HepG2 (cell line): ENCODE data around the gene DAPK1. TPM values are rescaled to one million over a fixed set of nuclear protein-coding genes. Genes with fewer than 3 reads are reported as not detected.

Experiments used
- DNMT1 ChIP-seq: sonication (generic); formaldehyde crosslinking; IDR thresholded peaks from 2 replicates; pipeline ENCODE4 v1.5.1; 2020; ENCODE audit warnings: mild to moderate bottlenecking, missing genetic modification reagents
- IRF2 ChIP-seq: IDR thresholded peaks from 2 replicates; pipeline ENCODE4 v1.6.1; 2018; ENCODE audit warnings: missing genetic modification reagents, missing compliant biosample characterization
- SOX13 ChIP-seq, 3 experiments: fragments of 450-650 bp in 1 of 3; sonication (generic) in 1 of 3; formaldehyde crosslinking in 1 of 3; IDR thresholded peaks in 2 of 3; conservative IDR thresholded peaks in 1 of 3; 2 replicates each; pipeline versions ENCODE4 v1.5.0 to v1.6.1; 2016 to 2020; ENCODE audit warnings: antibody characterized with exemption in 1 of 3, mild to moderate bottlenecking in 1 of 3, missing compliant biosample characterization in 1 of 3, missing genetic modification reagents in 1 of 3, moderate library complexity in 1 of 3
- TAF1 ChIP-seq: sonication (generic); formaldehyde crosslinking; IDR thresholded peaks from 2 replicates; pipeline ENCODE4 v1.4.0; 2020; ENCODE audit warnings: missing genetic modification reagents
- TARDBP ChIP-seq: sonication (generic); formaldehyde crosslinking; IDR thresholded peaks from 2 replicates; pipeline ENCODE4 v1.8.0; 2022; ENCODE audit warnings: mild to moderate bottlenecking, missing genetic modification reagents
- ZFX ChIP-seq: sonication (generic); formaldehyde crosslinking; IDR thresholded peaks from 2 replicates; pipeline ENCODE4 v1.4.0; 2020; ENCODE audit warnings: mild to moderate bottlenecking, low read depth, missing genetic modification reagents, moderate library complexity
- ZNF10 ChIP-seq: sonication (generic); formaldehyde crosslinking; IDR thresholded peaks from 2 replicates; pipeline ENCODE4 v1.4.0; 2020; ENCODE audit warnings: mild to moderate bottlenecking, low read depth, missing genetic modification reagents, borderline replicate concordance
- ZNF446 ChIP-seq: sonication (generic); formaldehyde crosslinking; IDR thresholded peaks from 2 replicates; pipeline ENCODE4 v1.5.0; 2020; ENCODE audit warnings: mild to moderate bottlenecking, missing genetic modification reagents
- ZNF484 ChIP-seq: sonication (generic); formaldehyde crosslinking; IDR thresholded peaks from 2 replicates; pipeline ENCODE4 v1.5.1; 2020; ENCODE audit warnings: mild to moderate bottlenecking, low read depth, missing genetic modification reagents, borderline replicate concordance
- ZNF768 ChIP-seq: sonication (generic); formaldehyde crosslinking; IDR thresholded peaks from 2 replicates; pipeline ENCODE4 v1.4.0; 2020; ENCODE audit warnings: missing genetic modification reagents
- ZNF773 ChIP-seq: sonication (generic); formaldehyde crosslinking; IDR thresholded peaks from 2 replicates; pipeline ENCODE4 v1.4.0; 2020; ENCODE audit warnings: missing genetic modification reagents, borderline replicate concordance
- polyA plus RNA-seq, 8 experiments: library from polyadenylated mRNA; depleted of rRNA in 3 of 8; stranded (reverse) in 7 of 8; unstranded in 1 of 8; fragments of >200 nt; fragmentation: Illumina TruSeq in 4 of 8; extraction: Trizol in 4 of 8; gene quantifications; 2 replicates each; pipeline versions ENCODE4 v1.2.1 to v1.2.3, GENCODE V29; 2011 to 2016; ENCODE audit warnings: low read depth in 4 of 8, missing spikeins in 1 of 8, mixed read lengths in 1 of 8; ENCODE audit not compliant: insufficient read depth in 1 of 8
- total RNA-seq, 5 experiments: library from RNA; depleted of rRNA; stranded (reverse); fragments of >200 nt; fragmentation: Illumina TruSeq; extraction: Trizol; gene quantifications; 2 replicates each; pipeline ENCODE4 v1.2.3, GENCODE V29; 2016; ENCODE audit warnings: low read depth in 1 of 5
- TF ChIP-seq, protein P1 (sequence below): sonication (generic); formaldehyde crosslinking; IDR thresholded peaks from 2 replicates; pipeline ENCODE4 v1.5.0; 2020; ENCODE audit warnings: missing genetic modification reagents
- TF ChIP-seq, protein P2 (sequence below): sonication (generic); formaldehyde crosslinking; IDR thresholded peaks from 2 replicates; pipeline ENCODE4 v1.8.1; 2023; ENCODE audit warnings: mild to moderate bottlenecking, inconsistent platforms, moderate library complexity, missing genetic modification reagents, borderline replicate concordance
- TF ChIP-seq, protein P3 (sequence below): sonication (generic); formaldehyde crosslinking; IDR thresholded peaks from 2 replicates; pipeline ENCODE4 v1.5.0; 2020; ENCODE audit warnings: missing genetic modification reagents
- TF ChIP-seq, protein P4 (sequence below): sonication (generic); formaldehyde crosslinking; conservative IDR thresholded peaks from 2 replicates; pipeline ENCODE4 v1.8.0; 2022; ENCODE audit warnings: mild to moderate bottlenecking, moderate library complexity, missing genetic modification reagents
- TF ChIP-seq, protein P5 (sequence below): sonication (generic); formaldehyde crosslinking; IDR thresholded peaks from 2 replicates; pipeline ENCODE4 v1.4.0; 2020; ENCODE audit warnings: mild to moderate bottlenecking, missing genetic modification reagents, borderline replicate concordance
- TF ChIP-seq, protein P6 (sequence below): sonication (generic); formaldehyde crosslinking; IDR thresholded peaks from 2 replicates; pipeline ENCODE4 v1.4.0; 2020; ENCODE audit warnings: mild to moderate bottlenecking, missing genetic modification reagents

DAPK1 gene
- total and polyA plus RNA-seq, 2 of the 13 experiments (the other 11 are each of a cell fraction or from before 2014, with no cell fraction given): 35.7 to 35.9 TPM

DNA sequence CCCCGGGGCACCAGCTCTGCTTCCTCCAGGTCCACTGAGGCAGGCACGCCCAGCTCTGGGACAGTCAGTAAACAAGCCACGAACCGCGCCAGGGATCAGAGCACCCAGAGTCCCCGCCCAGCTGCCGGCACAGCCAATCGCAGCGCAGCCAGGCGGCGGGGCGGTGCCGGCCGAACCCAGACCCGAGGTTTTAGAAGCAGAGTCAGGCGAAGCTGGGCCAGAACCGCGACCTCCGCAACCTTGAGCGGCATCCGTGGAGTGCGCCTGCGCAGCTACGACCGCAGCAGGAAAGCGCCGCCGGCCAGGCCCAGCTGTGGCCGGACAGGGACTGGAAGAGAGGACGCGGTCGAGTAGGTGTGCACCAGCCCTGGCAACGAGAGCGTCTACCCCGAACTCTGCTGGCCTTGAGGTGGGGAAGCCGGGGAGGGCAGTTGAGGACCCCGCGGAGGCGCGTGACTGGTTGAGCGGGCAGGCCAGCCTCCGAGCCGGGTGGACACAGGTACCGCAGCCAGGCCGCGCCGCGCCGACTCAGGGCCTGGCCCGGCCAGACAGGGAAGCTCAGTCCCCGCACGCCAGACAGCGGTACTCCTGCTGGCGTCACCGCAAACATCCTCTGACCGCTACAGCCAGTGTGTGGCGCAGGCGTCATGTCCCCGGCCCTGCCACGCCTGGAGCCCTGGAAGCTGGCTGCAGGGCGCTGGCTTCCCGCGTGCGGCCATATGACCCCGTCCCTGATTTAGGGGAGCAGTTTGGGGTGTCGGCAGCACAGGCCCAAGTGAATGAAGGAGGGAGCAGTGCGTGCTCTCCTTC, 228.4 kb downstream of the DAPK1 start, which contains the start of gene CTSL (continued):
- TF ChIP-seq, protein P1, sequence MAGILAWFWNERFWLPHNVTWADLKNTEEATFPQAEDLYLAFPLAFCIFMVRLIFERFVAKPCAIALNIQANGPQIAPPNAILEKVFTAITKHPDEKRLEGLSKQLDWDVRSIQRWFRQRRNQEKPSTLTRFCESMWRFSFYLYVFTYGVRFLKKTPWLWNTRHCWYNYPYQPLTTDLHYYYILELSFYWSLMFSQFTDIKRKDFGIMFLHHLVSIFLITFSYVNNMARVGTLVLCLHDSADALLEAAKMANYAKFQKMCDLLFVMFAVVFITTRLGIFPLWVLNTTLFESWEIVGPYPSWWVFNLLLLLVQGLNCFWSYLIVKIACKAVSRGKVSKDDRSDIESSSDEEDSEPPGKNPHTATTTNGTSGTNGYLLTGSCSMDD (CRISPR knock-in tag): no peak
- TF ChIP-seq, protein P2, sequence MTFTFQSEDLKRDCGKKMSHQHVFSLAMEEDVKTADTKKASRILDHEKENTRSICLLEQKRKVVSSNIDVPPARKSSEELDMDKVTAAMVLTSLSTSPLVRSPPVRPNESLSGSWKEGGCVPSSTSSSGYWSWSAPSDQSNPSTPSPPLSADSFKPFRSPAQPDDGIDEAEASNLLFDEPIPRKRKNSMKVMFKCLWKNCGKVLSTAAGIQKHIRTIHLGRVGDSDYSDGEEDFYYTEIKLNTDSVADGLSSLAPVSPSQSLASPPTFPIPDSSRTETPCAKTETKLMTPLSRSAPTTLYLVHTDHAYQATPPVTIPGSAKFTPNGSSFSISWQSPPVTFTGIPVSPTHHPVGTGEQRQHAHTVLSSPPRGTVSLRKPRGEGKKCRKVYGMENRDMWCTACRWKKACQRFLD (CRISPR knock-in tag): peak; percentile 88; the same call in 1 of the 2 replicates
- 0 out of 2 replicates have a peak, but pooled peaks have one; percentile 43 for TF ChIP-seq IRF2
- peak; percentile 99 for TF ChIP-seq ZFX (CRISPR knock-in tag)
- peak; percentile 95 for TF ChIP-seq ZNF446 (CRISPR knock-in tag)
- TF ChIP-seq, protein P3, sequence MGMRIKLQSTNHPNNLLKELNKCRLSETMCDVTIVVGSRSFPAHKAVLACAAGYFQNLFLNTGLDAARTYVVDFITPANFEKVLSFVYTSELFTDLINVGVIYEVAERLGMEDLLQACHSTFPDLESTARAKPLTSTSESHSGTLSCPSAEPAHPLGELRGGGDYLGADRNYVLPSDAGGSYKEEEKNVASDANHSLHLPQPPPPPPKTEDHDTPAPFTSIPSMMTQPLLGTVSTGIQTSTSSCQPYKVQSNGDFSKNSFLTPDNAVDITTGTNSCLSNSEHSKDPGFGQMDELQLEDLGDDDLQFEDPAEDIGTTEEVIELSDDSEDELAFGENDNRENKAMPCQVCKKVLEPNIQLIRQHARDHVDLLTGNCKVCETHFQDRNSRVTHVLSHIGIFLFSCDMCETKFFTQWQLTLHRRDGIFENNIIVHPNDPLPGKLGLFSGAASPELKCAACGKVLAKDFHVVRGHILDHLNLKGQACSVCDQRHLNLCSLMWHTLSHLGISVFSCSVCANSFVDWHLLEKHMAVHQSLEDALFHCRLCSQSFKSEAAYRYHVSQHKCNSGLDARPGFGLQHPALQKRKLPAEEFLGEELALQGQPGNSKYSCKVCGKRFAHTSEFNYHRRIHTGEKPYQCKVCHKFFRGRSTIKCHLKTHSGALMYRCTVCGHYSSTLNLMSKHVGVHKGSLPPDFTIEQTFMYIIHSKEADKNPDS (CRISPR knock-in tag): peak; percentile 41; the same call in 1 of the 2 replicates
- TF ChIP-seq, protein P4, sequence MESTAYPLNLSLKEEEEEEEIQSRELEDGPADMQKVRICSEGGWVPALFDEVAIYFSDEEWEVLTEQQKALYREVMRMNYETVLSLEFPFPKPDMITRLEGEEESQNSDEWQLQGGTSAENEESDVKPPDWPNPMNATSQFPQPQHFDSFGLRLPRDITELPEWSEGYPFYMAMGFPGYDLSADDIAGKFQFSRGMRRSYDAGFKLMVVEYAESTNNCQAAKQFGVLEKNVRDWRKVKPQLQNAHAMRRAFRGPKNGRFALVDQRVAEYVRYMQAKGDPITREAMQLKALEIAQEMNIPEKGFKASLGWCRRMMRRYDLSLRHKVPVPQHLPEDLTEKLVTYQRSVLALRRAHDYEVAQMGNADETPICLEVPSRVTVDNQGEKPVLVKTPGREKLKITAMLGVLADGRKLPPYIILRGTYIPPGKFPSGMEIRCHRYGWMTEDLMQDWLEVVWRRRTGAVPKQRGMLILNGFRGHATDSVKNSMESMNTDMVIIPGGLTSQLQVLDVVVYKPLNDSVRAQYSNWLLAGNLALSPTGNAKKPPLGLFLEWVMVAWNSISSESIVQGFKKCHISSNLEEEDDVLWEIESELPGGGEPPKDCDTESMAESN (CRISPR knock-in tag): peak; percentile 89; the same call in 1 of the 2 replicates
- TF ChIP-seq TARDBP (CRISPR knock-in tag): peak; percentile 51; the same call in 1 of the 2 replicates
- no peak for TF ChIP-seq ZNF10 (CRISPR knock-in tag)
- TF ChIP-seq DNMT1 (CRISPR knock-in tag): peak; percentile 92; the same call in 1 of the 2 replicates
- TF ChIP-seq, protein P5, sequence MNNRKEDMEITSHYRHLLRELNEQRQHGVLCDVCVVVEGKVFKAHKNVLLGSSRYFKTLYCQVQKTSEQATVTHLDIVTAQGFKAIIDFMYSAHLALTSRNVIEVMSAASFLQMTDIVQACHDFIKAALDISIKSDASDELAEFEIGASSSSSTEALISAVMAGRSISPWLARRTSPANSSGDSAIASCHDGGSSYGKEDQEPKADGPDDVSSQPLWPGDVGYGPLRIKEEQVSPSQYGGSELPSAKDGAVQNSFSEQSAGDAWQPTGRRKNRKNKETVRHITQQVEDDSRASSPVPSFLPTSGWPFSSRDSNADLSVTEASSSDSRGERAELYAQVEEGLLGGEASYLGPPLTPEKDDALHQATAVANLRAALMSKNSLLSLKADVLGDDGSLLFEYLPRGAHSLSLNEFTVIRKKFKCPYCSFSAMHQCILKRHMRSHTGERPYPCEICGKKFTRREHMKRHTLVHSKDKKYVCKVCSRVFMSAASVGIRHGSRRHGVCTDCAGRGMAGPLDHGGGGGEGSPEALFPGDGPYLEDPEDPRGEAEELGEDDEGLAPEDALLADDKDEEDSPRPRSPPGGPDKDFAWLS (CRISPR knock-in tag): no peak
- no peak for TF ChIP-seq SOX13 (IDR thresholded peaks at IDR 0.05)
- peak in 1 of 2 experiments; percentile 21; a peak in 1 of 4 replicates for TF ChIP-seq SOX13 (CRISPR knock-in tag; conservative IDR thresholded peaks at IDR 0.05 in 1 of 2, IDR thresholded peaks at IDR 0.05 in 1 of 2)
- no peak for TF ChIP-seq ZNF484 (CRISPR knock-in tag)
- peak; percentile 87 for TF ChIP-seq TAF1 (CRISPR knock-in tag)
- TF ChIP-seq, protein P6, sequence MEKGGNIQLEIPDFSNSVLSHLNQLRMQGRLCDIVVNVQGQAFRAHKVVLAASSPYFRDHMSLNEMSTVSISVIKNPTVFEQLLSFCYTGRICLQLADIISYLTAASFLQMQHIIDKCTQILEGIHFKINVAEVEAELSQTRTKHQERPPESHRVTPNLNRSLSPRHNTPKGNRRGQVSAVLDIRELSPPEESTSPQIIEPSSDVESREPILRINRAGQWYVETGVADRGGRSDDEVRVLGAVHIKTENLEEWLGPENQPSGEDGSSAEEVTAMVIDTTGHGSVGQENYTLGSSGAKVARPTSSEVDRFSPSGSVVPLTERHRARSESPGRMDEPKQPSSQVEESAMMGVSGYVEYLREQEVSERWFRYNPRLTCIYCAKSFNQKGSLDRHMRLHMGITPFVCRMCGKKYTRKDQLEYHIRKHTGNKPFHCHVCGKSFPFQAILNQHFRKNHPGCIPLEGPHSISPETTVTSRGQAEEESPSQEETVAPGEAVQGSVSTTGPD: no peak
- TF ChIP-seq ZNF768 (CRISPR knock-in tag): peak; percentile 69
- peak; percentile 83 for TF ChIP-seq ZNF773
